Putamen (tissue), 1 donor: ENCODE measurements around the gene TBX1.

Experiments
- DNase-seq: peaks from one replicate; pipeline ENCODE4 v3.0.0-alpha.2; 2016; ENCODE audit warnings: low spot score

The TBX1 gene

GRCh38 chr22:19753996-19754700, 6.4 kb upstream of the TBX1 start:
- DNase-seq: no peak

- no peak for DNase-seq
Measured at GRCh38 chr22:19754701-19755144, 5.9 kb upstream of the TBX1 start.

- DNase-seq: no peak
Measured at GRCh38 chr22:19755145-19755710, 5.3 kb upstream of the TBX1 start.

GRCh38 chr22:19755722-19756287, 4.8 kb upstream of the TBX1 start:
- DNase-seq: no peak

- DNase-seq: no peak
Measured at GRCh38 chr22:19756288-19757128, 4.1 kb upstream of the TBX1 start.

- DNase-seq: no peak
Measured at GRCh38 chr22:19757140-19757984, 3.2 kb upstream of the TBX1 start.

GRCh38 chr22:19757985-19758895, 2.3 kb upstream of the TBX1 start:
- DNase-seq: no peak

- DNase-seq: no peak
Measured at GRCh38 chr22:19758896-19759426, 1.6 kb upstream of the TBX1 start.

- no peak for DNase-seq
Measured at GRCh38 chr22:19759427-19760057, 1.0 kb upstream of the TBX1 start.

GRCh38 chr22:19760951-19761724, 560 bp downstream of the TBX1 start:
- DNase-seq: no peak

GRCh38 chr22:19761725-19762567, 1.4 kb downstream of the TBX1 start:
- DNase-seq: no peak

- no peak for DNase-seq
Measured at GRCh38 chr22:19762568-19763457, 2.2 kb downstream of the TBX1 start.

- DNase-seq: no peak
Measured at GRCh38 chr22:19763458-19764298, 3.1 kb downstream of the TBX1 start.

- no peak for DNase-seq
Measured at GRCh38 chr22:19764299-19764593, 3.7 kb downstream of the TBX1 start.

- DNase-seq: no peak
Measured at GRCh38 chr22:19764636-19765476, 4.3 kb downstream of the TBX1 start.
